CD4-positive, alpha-beta T cell (primary cell): ENCODE results near the gene KIF17. TPM values are rescaled to one million over a fixed set of nuclear protein-coding genes. Genes with fewer than 3 reads are reported as not detected.

ENCODE experiments used
- ATAC-seq: fragments of 200-7000 bp; cut with Tn5 transposase; one replicate; pipeline ENCODE4 v1.10.0; 2022; ENCODE audit warnings: mild to moderate bottlenecking; ENCODE audit not compliant: poor library complexity
- CTCF ChIA-PET: fragments of 350-600 bp; sonication (Branson Sonifier 250); formaldehyde crosslinking; loops from one replicate; lab custom pipeline; 2021; ENCODE audit warnings: antibody characterized with exemption, inconsistent platforms; lab: Charles Lee
- POLR2A ChIA-PET: fragments of 350-600 bp; sonication (Branson Sonifier 250); formaldehyde crosslinking; loops from one replicate; lab custom pipeline; 2021; ENCODE audit warnings: antibody characterized with exemption, inconsistent platforms; lab: Charles Lee
- DNase-seq, 14 experiments: peaks; one replicate each; pipeline ENCODE4 v3.0.0-alpha.2; 2013 to 2020; ENCODE audit warnings: mixed read lengths in 2 of 14
- H3K27ac ChIP-seq, 2 donors: one replicate each; pipeline versions ENCODE4 v1.5.1 to v1.7.0; 2013; ENCODE audit warnings: low read length in 2 of 2, low read depth in 1 of 2, mild to moderate bottlenecking in 1 of 2
- H3K27me3 ChIP-seq, 2 experiments: 1 replicate in 1 of 2; 2 replicates in 1 of 2; pipeline versions ENCODE4 v1.6.1 to v1.7.0; 2013; ENCODE audit warnings: low read length in 2 of 2, control low read depth in 1 of 2, mild to moderate bottlenecking in 1 of 2, moderate library complexity in 1 of 2; ENCODE audit not compliant: insufficient read depth in 2 of 2, control insufficient read depth in 1 of 2
- H3K36me3 ChIP-seq: one replicate; pipeline ENCODE4 v1.6.1; 2013; ENCODE audit warnings: low read length, control low read depth; ENCODE audit not compliant: insufficient read depth
- H3K4me1 ChIP-seq: one replicate; pipeline ENCODE4 v1.6.1; 2013; ENCODE audit warnings: low read length, control low read depth; ENCODE audit not compliant: insufficient read depth
- H3K4me3 ChIP-seq: one replicate; pipeline ENCODE4 v1.5.1; 2013; ENCODE audit warnings: mild to moderate bottlenecking, low read length, moderate library complexity
- H3K9me3 ChIP-seq, 2 experiments: 1 replicate in 1 of 2; 2 replicates in 1 of 2; pipeline versions ENCODE4 v1.6.1 to v1.7.0; 2013; ENCODE audit warnings: low read length in 2 of 2, mild to moderate bottlenecking in 2 of 2, control low read depth in 1 of 2, moderate library complexity in 1 of 2; ENCODE audit not compliant: control insufficient read depth in 1 of 2, insufficient read depth in 1 of 2
- H3K27ac Mint-ChIP-seq: one replicate; pipeline ENCODE4 v1.8.0; 2020; ENCODE audit warnings: mixed read lengths
- H3K27me3 Mint-ChIP-seq: one replicate; pipeline ENCODE4 v1.8.0; 2021; ENCODE audit warnings: mixed read lengths
- H3K36me3 Mint-ChIP-seq: one replicate; pipeline ENCODE4 v1.8.0; 2021; ENCODE audit warnings: low read depth, mixed read lengths
- H3K4me1 Mint-ChIP-seq: one replicate; pipeline ENCODE4 v1.8.0; 2021; ENCODE audit warnings: low read depth, mixed read lengths
- H3K4me3 Mint-ChIP-seq: one replicate; pipeline ENCODE4 v1.8.0; 2020; ENCODE audit warnings: mild to moderate bottlenecking, mixed read lengths
- H3K9me3 Mint-ChIP-seq: one replicate; pipeline ENCODE4 v1.8.0; 2020; ENCODE audit warnings: mixed read lengths
- CTCF ChIP-seq: fragments of 200-600 bp; IDR thresholded peaks from one replicate; pipeline ENCODE4 v1.8.0; 2022; ENCODE audit warnings: antibody characterized with exemption, mild to moderate bottlenecking
- intact Hi-C, 2 experiments: fragments of 100-400 bp; cut with DNase I in 1 of 2; cut with micrococcal nuclease in 1 of 2; formaldehyde crosslinking; loops; one replicate each; pipeline versions ENCODE4 v1.15.1 to v1.9.0; 2023 to 2025; cut with DNase I, micrococcal nuclease
- total RNA-seq, 174 experiments: library from RNA in 2 of 174; stranded (reverse) in 2 of 174; gene quantifications; one replicate each; pipeline ENCODE4 v1.2.3 and lab custom pipeline; 2021 to 2026

Gene KIF17
- total RNA-seq, 2 experiments from 2014 or later, result not detected

GRCh38 chr1:20663365-20663764 lies 54.4 kb downstream of the KIF17 start:
- no peak for DNase-seq
- intact Hi-C loops, result no loop called here
- Histone ChIP-seq H3K36me3 (peaks cover 8% of the 10 kb centered on the region), H3K9me3 (no peaks in the 10 kb centered on the region), H3K4me3 (no peak overlapping the region), H3K4me1 (peaks cover 37% of the 10 kb centered on the region), H3K27ac (no peak overlapping the region), H3K27me3 (no peaks in the 10 kb centered on the region)
- ChIA-PET CTCF (interaction anchor here (0.7 kb wide), 1 partner anchor 34 kb away, joined by 3 read pairs; no protein-coding TSS in a partner anchor), POLR2A (no interaction called here)
- Mint-ChIP-seq H3K27me3 (no peaks in the 10 kb centered on the region), H3K36me3 (peaks cover 28% of the 10 kb centered on the region), H3K4me3 (peak overlapping the region; percentile 97), H3K4me1 (peaks cover 41% of the 10 kb centered on the region), H3K9me3 (no peaks in the 10 kb centered on the region), H3K27ac (no peak overlapping the region)
- ATAC-seq, result no peak
- TF ChIP-seq CTCF, result no peak

DNA sequence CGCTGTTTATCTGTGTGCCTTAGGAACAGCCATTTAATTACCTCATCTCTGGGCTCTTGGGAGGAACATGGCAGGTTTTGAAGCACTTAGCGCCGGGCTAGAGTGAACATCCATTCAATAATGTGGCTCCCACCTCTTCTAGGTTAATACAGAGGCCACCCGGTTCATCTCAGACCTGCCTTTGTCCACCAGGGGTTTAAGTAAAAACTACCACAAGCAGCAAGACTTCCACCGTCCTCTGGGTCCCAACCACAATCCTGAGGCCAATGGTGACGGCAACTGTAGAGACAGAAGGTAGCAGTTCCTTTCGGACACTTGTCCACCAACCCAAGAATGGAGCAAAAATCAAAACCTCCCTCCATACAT lies 55.7 kb downstream of the KIF17 start:
- H3K27ac ChIP-seq, result peak overlapping the region; percentile 46 to 68
- ChIA-PET POLR2A (interaction anchor here (0.7 to 2.4 kb wide), 7 partner anchors 16 to 154 kb away, joined by 3 to 35 read pairs (median 4); partner anchors contain the start of genes HP1BP3, KIF17 and PINK1), CTCF (interaction anchor here (1.5 to 1.6 kb wide), 2 partner anchors 28 to 35 kb away, joined by 4 to 5 read pairs; no protein-coding TSS in a partner anchor)
- H3K9me3 Mint-ChIP-seq, result no peaks in the 10 kb centered on the region
- TF ChIP-seq CTCF, result no peak
- peaks cover 45% of the 10 kb centered on the region for H3K4me1 Mint-ChIP-seq
- no peaks in the 10 kb centered on the region for H3K27me3 ChIP-seq
- no peak for DNase-seq
- ATAC-seq, result no peak
- H3K36me3 ChIP-seq, result peaks cover 20% of the 10 kb centered on the region
- H3K27ac Mint-ChIP-seq, result peak overlapping the region; percentile 88
- H3K9me3 ChIP-seq, result no peaks in the 10 kb centered on the region
- intact Hi-C loops, result no loop called here
- peaks cover 41% of the 10 kb centered on the region for H3K36me3 Mint-ChIP-seq
- peak overlapping the region; percentile 99 for H3K4me3 ChIP-seq
- peaks cover 44% of the 10 kb centered on the region for H3K4me1 ChIP-seq
- no peaks in the 10 kb centered on the region for H3K27me3 Mint-ChIP-seq
- H3K4me3 Mint-ChIP-seq, result peak overlapping the region; percentile 97

DNA sequence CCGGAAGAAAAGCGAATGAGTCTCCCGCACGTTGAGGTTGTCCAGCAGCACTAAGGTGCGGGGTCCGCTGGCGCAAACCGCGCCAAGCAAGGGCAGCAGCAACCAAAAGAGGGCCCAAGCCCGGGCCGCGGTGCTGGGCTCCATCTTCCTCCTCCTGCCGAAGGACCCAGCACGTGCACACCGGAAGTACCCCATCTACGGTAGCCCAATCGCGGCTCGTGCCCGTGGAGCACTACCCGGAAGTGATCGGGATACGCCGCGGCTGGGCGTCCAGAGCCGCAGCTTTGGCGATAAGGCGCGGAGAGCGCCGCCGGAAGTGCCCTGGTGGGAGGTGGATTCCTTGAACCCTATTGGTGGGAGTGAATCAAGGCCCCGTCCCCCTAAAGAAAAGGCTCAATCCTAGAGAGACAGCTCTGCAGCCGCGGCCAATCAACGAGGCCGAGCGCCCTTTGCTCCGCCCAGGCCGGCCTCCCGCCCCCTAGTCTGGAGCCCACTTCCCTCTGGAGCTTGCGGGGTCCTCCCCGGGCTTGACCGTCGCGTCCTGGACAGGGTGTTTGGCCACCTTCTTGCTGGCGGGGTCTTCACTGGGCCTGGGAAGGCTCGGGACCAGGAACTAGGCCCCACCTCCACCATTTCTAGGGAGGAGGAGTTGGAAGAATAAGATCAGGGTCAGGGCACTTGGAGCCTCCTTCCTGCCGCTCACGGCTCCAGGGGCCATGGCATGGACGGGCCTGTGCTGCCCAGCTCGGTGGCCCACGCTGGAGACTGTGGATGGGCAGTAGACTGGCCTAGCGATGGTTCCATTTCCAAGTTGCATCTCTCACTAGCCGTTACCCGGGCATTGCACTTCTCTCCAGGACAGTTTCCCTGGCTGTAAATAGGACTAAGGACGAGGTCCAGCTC lies 56.3 kb downstream of the KIF17 start, which contains the start of gene DDOST:
Gene DDOST, minus strand, starts transcription at position 163 of the 903 bp plus-strand sequence. Its CDS starts 19 bp downstream, at position 144.
- Mint-ChIP-seq H3K27me3 (no peaks in the 10 kb centered on the region), H3K4me1 (peaks cover 50% of the 10 kb centered on the region), H3K4me3 (peak within 1 kb of the TSS; percentile 97), H3K9me3 (no peaks in the 10 kb centered on the region), H3K36me3 (peaks cover 47% of the 10 kb centered on the region), H3K27ac (peak within 1 kb of the TSS; percentile 88)
- peak within 1 kb of the TSS; percentile 77 to 84 for H3K27ac ChIP-seq
- peak; percentile 86 to 98 (median 93) for DNase-seq
- peak; percentile 96 for ATAC-seq
- intact Hi-C loops, result loop anchor here in 1 of 2 experiments (2.0 kb wide), 1 partner anchor 125 kb away; the partner anchor contains the start of gene HP1BP3
- H3K4me3 ChIP-seq, result peak within 1 kb of the TSS; percentile 99
- peak; percentile 54 for TF ChIP-seq CTCF
- peaks cover 27% of the 10 kb centered on the region for H3K36me3 ChIP-seq
- H3K27me3 ChIP-seq, result no peaks in the 10 kb centered on the region
- H3K4me1 ChIP-seq, result peaks cover 45% of the 10 kb centered on the region
- no peaks in the 10 kb centered on the region for H3K9me3 ChIP-seq
- POLR2A ChIA-PET, result interaction anchor here (0.7 to 2.4 kb wide), 7 partner anchors 15 to 153 kb away, joined by 3 to 35 read pairs (median 4); partner anchors contain the start of genes HP1BP3, KIF17 and PINK1
- CTCF ChIA-PET, result interaction anchor here (0.6 to 1.6 kb wide), 5 partner anchors 12 to 128 kb away, joined by 4 to 6 read pairs (median 4); no protein-coding TSS in a partner anchor
